K562 (cell line): ENCODE results near the gene PRSS50.

Experiments used
- CBX3 ChIP-seq, 2 experiments: IDR thresholded peaks; 1 replicate in 1 of 2; 2 replicates in 1 of 2; pipeline ENCODE4 v1.6.1; 2012; ENCODE audit warnings: inconsistent platforms in 2 of 2, low read length in 2 of 2, borderline replicate concordance in 1 of 2, control low read depth in 1 of 2
- FOXK2 ChIP-seq, 2 experiments: fragments of 450-650 bp; IDR thresholded peaks in 1 of 2; conservative IDR thresholded peaks in 1 of 2; 2 replicates each; pipeline ENCODE4 v1.6.1; 2016; ENCODE audit warnings: low read depth in 2 of 2, mild to moderate bottlenecking in 1 of 2
- MCM7 ChIP-seq, 2 experiments: fragments of 450-650 bp; IDR thresholded peaks; 2 replicates each; pipeline ENCODE4 v1.6.1; 2016 to 2018
- NCOA2 ChIP-seq, 2 experiments: fragments of 450-650 bp; IDR thresholded peaks; 2 replicates each; pipeline ENCODE4 v1.6.1; 2018; ENCODE audit warnings: mild to moderate bottlenecking in 2 of 2, moderate library complexity in 1 of 2; ENCODE audit not compliant: partially characterized antibody in 2 of 2
- NR1H2 ChIP-seq: sonication (generic); formaldehyde crosslinking; IDR thresholded peaks from 2 replicates; pipeline ENCODE4 v1.4.0; 2020; ENCODE audit warnings: mild to moderate bottlenecking, missing genetic modification reagents
- POLR2A ChIP-seq: fragments of 450-650 bp; conservative IDR thresholded peaks from 2 replicates; pipeline ENCODE4 v1.6.1; 2016
- POLR2AphosphoS5 ChIP-seq: IDR thresholded peaks from 2 replicates; pipeline ENCODE4 v1.6.1; 2011; ENCODE audit warnings: mild to moderate bottlenecking, low read depth, low read length, moderate library complexity; ENCODE audit not compliant: control insufficient read depth, insufficient read depth
- ZNF274 ChIP-seq: IDR thresholded peaks from 2 replicates; pipeline ENCODE4 v1.6.1; 2011; ENCODE audit warnings: low read depth, mild to moderate bottlenecking, low read length, moderate library complexity, borderline replicate concordance
- ZNF75A ChIP-seq: fragments of 450-650 bp; formaldehyde crosslinking; IDR thresholded peaks from 2 replicates; pipeline ENCODE4 v1.4.0; 2020; ENCODE audit warnings: mild to moderate bottlenecking
- TF ChIP-seq, protein P1 (sequence below), 3 experiments: IDR thresholded peaks in 2 of 3; conservative IDR thresholded peaks in 1 of 3; 2 replicates each; pipeline ENCODE4 v1.5.1; 2011 to 2012; ENCODE audit warnings: low read length in 3 of 3, mild to moderate bottlenecking in 3 of 3, control low read depth in 2 of 3, improper control_type of control experiment in 1 of 3, inconsistent platforms in 1 of 3, low read depth in 1 of 3, mixed read lengths in 1 of 3, moderate library complexity in 1 of 3; ENCODE audit not compliant: insufficient read depth in 2 of 3

- TF ChIP-seq NCOA2 (IDR thresholded peaks at IDR 0.05; ENCODE audit: partially characterized antibody in 2 of 2) (no peak), CBX3 (IDR thresholded peaks at IDR 0.05; ENCODE audit: borderline replicate concordance in 1 of 2, low read length in 2 of 2) (no peak), POLR2AphosphoS5 (no peak), MCM7 (IDR thresholded peaks at IDR 0.05) (no peak), FOXK2 (conservative IDR thresholded peaks at IDR 0.05 in 1 of 2, IDR thresholded peaks at IDR 0.05 in 1 of 2; ENCODE audit: low read depth in 2 of 2) (no peak), POLR2A (no peak), NR1H2 (CRISPR knock-in tag) (no peak), ZNF274 (no peak), ZNF75A (CRISPR knock-in tag) (no peak)
- TF ChIP-seq, protein P1, sequence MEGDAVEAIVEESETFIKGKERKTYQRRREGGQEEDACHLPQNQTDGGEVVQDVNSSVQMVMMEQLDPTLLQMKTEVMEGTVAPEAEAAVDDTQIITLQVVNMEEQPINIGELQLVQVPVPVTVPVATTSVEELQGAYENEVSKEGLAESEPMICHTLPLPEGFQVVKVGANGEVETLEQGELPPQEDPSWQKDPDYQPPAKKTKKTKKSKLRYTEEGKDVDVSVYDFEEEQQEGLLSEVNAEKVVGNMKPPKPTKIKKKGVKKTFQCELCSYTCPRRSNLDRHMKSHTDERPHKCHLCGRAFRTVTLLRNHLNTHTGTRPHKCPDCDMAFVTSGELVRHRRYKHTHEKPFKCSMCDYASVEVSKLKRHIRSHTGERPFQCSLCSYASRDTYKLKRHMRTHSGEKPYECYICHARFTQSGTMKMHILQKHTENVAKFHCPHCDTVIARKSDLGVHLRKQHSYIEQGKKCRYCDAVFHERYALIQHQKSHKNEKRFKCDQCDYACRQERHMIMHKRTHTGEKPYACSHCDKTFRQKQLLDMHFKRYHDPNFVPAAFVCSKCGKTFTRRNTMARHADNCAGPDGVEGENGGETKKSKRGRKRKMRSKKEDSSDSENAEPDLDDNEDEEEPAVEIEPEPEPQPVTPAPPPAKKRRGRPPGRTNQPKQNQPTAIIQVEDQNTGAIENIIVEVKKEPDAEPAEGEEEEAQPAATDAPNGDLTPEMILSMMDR (IDR thresholded peaks at IDR 0.05 in 2 of 3, conservative IDR thresholded peaks at IDR 0.05 in 1 of 3; ENCODE audit: insufficient read depth in 2 of 3, low read depth in 1 of 3, low read length in 3 of 3) = no peak
Measured at GRCh38 chr3:46668591-46668990, 49.1 kb downstream of the PRSS50 start.
